ENCODE data around the gene MYOD1. TPM values are rescaled to one million over a fixed set of nuclear protein-coding genes. Genes with fewer than 3 reads are reported as not detected.

The MYOD1 gene
- total and polyA plus RNA-seq, 2 of the 4 experiments (the other 2 are of a cell fraction), result not detected

DNA sequence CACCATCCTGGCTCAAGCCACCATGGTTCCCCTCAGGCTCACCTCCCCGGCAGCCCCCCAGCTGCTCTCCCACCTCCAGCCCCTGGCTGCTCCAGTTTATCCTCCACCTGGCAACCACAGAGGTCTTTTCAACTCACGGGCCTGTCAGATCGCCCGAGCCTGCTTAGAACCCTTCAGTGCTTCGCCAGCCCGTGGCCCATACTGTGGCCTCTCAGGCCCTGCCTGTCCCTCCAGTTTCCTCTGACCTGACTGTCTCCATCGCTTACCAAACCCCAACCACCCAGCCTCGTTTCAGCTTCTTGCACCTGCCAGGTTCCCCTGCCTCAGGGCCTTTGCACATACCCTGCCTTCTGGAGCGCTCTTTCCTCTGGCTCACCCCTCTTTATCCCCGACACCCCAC, 22.1 kb downstream of the MYOD1 start:
- POLR2A ChIA-PET (ENCODE audit: unreplicated experiment), result no interaction called here

More for the DNA sequence above, 22.1 kb downstream of the MYOD1 start:
- H3K4me3 ChIP-seq (ENCODE audit: insufficient read depth, low read depth, low read length), result no peak overlapping the region
- H4K20me1 ChIP-seq (ENCODE audit: insufficient read depth, low read length), result no peaks in the 10 kb centered on the region; the same call in 1 of the 2 replicates
- no peak overlapping the region for H3K56ac ChIP-seq (ENCODE audit: extremely low read depth, insufficient read depth, low read length)
- in situ Hi-C loops (cut with MboI; ENCODE audit: low sequenced_read_pairs), result no loop called here
- H2BK120ac ChIP-seq (ENCODE audit: low read depth, low read length), result no peak overlapping the region
- TF ChIP-seq, protein P1, sequence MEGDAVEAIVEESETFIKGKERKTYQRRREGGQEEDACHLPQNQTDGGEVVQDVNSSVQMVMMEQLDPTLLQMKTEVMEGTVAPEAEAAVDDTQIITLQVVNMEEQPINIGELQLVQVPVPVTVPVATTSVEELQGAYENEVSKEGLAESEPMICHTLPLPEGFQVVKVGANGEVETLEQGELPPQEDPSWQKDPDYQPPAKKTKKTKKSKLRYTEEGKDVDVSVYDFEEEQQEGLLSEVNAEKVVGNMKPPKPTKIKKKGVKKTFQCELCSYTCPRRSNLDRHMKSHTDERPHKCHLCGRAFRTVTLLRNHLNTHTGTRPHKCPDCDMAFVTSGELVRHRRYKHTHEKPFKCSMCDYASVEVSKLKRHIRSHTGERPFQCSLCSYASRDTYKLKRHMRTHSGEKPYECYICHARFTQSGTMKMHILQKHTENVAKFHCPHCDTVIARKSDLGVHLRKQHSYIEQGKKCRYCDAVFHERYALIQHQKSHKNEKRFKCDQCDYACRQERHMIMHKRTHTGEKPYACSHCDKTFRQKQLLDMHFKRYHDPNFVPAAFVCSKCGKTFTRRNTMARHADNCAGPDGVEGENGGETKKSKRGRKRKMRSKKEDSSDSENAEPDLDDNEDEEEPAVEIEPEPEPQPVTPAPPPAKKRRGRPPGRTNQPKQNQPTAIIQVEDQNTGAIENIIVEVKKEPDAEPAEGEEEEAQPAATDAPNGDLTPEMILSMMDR (conservative IDR thresholded peaks at IDR 0.05; ENCODE audit: low read depth, low read length), result no peak
- TF ChIP-seq MAFK (IDR thresholded peaks at IDR 0.05; ENCODE audit: low read depth, low read length), result no peak
- TF ChIP-seq MAZ (IDR thresholded peaks at IDR 0.05; ENCODE audit: borderline replicate concordance, low read depth, low read length), result no peak
- no peak for TF ChIP-seq RAD21 (IDR thresholded peaks at IDR 0.05; ENCODE audit: low read length)
- TF ChIP-seq SMC3 (IDR thresholded peaks at IDR 0.05; ENCODE audit: low read depth, low read length), result no peak
- TF ChIP-seq BHLHE40 (IDR thresholded peaks at IDR 0.05; ENCODE audit: low read depth, low read length), result no peak
- no peak for TF ChIP-seq CEBPB (IDR thresholded peaks at IDR 0.05; ENCODE audit: low read depth, low read length)
- TF ChIP-seq, protein P2, sequence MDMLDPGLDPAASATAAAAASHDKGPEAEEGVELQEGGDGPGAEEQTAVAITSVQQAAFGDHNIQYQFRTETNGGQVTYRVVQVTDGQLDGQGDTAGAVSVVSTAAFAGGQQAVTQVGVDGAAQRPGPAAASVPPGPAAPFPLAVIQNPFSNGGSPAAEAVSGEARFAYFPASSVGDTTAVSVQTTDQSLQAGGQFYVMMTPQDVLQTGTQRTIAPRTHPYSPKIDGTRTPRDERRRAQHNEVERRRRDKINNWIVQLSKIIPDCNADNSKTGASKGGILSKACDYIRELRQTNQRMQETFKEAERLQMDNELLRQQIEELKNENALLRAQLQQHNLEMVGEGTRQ (IDR thresholded peaks at IDR 0.05; ENCODE audit: low read depth, low read length), result no peak
- TF ChIP-seq, protein P3, sequence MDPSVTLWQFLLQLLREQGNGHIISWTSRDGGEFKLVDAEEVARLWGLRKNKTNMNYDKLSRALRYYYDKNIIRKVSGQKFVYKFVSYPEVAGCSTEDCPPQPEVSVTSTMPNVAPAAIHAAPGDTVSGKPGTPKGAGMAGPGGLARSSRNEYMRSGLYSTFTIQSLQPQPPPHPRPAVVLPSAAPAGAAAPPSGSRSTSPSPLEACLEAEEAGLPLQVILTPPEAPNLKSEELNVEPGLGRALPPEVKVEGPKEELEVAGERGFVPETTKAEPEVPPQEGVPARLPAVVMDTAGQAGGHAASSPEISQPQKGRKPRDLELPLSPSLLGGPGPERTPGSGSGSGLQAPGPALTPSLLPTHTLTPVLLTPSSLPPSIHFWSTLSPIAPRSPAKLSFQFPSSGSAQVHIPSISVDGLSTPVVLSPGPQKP (IDR thresholded peaks at IDR 0.05; ENCODE audit: borderline replicate concordance, low read depth, low read length), result no peak
- TF ChIP-seq RFX5 (IDR thresholded peaks at IDR 0.05; ENCODE audit: low read depth, low read length), result no peak
- TF ChIP-seq FOS (IDR thresholded peaks at IDR 0.05; ENCODE audit: low read depth, low read length), result no peak
- no peak for TF ChIP-seq POLR2A (IDR thresholded peaks at IDR 0.05; ENCODE audit: low read depth, low read length)
- TF ChIP-seq NFE2L2 (IDR thresholded peaks at IDR 0.05; ENCODE audit: low read depth, low read length), result no peak
- H2AK5ac ChIP-seq (ENCODE audit: low read depth, low read length), result no peak overlapping the region
- H3K14ac ChIP-seq (replicated peaks; ENCODE audit: low read depth, low read length), result no peak overlapping the region
- H3K9ac ChIP-seq (ENCODE audit: low read depth, low read length), result no peak overlapping the region
- no peak overlapping the region for H4K91ac ChIP-seq (ENCODE audit: insufficient read depth, low read depth, low read length)
- no peak overlapping the region for H3K23ac ChIP-seq (ENCODE audit: low read depth, low read length)
- no peaks in the 10 kb centered on the region for H3K9me1 ChIP-seq (ENCODE audit: insufficient read depth, low read length)
- peaks cover 47% of the 10 kb centered on the region for H3K27me3 ChIP-seq (ENCODE audit: control insufficient read depth, insufficient read depth, low read length)
- no peak overlapping the region for H2BK5ac ChIP-seq (ENCODE audit: low read depth, low read length, poor library complexity, severe bottlenecking)
- H2AK9ac ChIP-seq (replicated peaks; ENCODE audit: low read depth, low read length, poor library complexity), result no peak overlapping the region
- H4K5ac ChIP-seq (ENCODE audit: low read depth, low read length), result no peak overlapping the region
- H3K27ac ChIP-seq (ENCODE audit: insufficient read depth, low read length), result no peak overlapping the region
- dilution Hi-C loops (cut with HindIII; ENCODE audit: low sequenced_read_pairs, unreplicated experiment), result loop anchor here (25.0 kb wide), 1 partner anchor 246 kb away; no protein-coding TSS in a partner anchor
- H2AFZ ChIP-seq (replicated peaks; ENCODE audit: low read length, poor library complexity), result no peak overlapping the region
- no peaks in the 10 kb centered on the region for H3K36me3 ChIP-seq (ENCODE audit: control insufficient read depth, insufficient read depth, low read length)
- intact Hi-C loops (cut with micrococcal nuclease), result no loop called here
- no peak overlapping the region for H2BK15ac ChIP-seq (ENCODE audit: low read depth, low read length)
- H3K4me1 ChIP-seq (ENCODE audit: control insufficient read depth, insufficient read depth, low read length), result no peaks in the 10 kb centered on the region
- H2BK20ac ChIP-seq (ENCODE audit: low read depth, low read length), result no peak overlapping the region
- H3K18ac ChIP-seq (ENCODE audit: low read depth, low read length), result no peak overlapping the region
- ATAC-seq (ENCODE audit: low read depth) (no peak), DNase-seq (no peak)
- no peaks in the 10 kb centered on the region for H3K79me1 ChIP-seq (ENCODE audit: low read depth in 1 of 2, low read length in 2 of 2)
- no peak overlapping the region for H3K4ac ChIP-seq (ENCODE audit: low read depth, low read length)
- no TSS peak for BruUV-seq (replicated peaks)
- H3K9me3 ChIP-seq (ENCODE audit: control insufficient read depth, insufficient read depth, low read length), result no peaks in the 10 kb centered on the region
- CTCF ChIA-PET, result no interaction called here
- no peak overlapping the region for H4K8ac ChIP-seq (ENCODE audit: low read depth in 2 of 2, low read length in 2 of 2)
- no peak overlapping the region for H3K4me2 ChIP-seq (ENCODE audit: low read depth, low read length)
- WGBS, 2 experiments (ENCODE audit: extremely low coverage in 2 of 2, insufficient read length in 1 of 2), result 86% methylated on average over 6 of the region's 10 CpGs; no CpG with 5 or more reads in 1 of the 2 experiments
